K562 (cell line): ENCODE measurements around the gene DDAH2. TPM values are rescaled to one million over a fixed set of nuclear protein-coding genes. Genes with fewer than 3 reads are reported as not detected.
A peak's percentile ranks its signal among the peaks of the same experiment; 100 is the strongest.

ENCODE experiments used
- ARHGAP35 ChIP-seq: fragments of 450-650 bp; IDR thresholded peaks from 2 replicates; pipeline ENCODE4 v1.6.1; 2018; ENCODE audit not compliant: partially characterized antibody
- CBX3 ChIP-seq, 2 experiments: IDR thresholded peaks; 1 replicate in 1 of 2; 2 replicates in 1 of 2; pipeline ENCODE4 v1.6.1; 2012; ENCODE audit warnings: inconsistent platforms in 2 of 2, low read length in 2 of 2, borderline replicate concordance in 1 of 2, control low read depth in 1 of 2
- COPS2 ChIP-seq: fragments of 450-650 bp; conservative IDR thresholded peaks from 2 replicates; pipeline ENCODE4 v1.6.1; 2016; ENCODE audit warnings: mild to moderate bottlenecking, moderate library complexity
- GABPB2 ChIP-seq: fragments of 250-450 bp; sonication (Bioruptor Pico); conservative IDR thresholded peaks from 2 replicates; pipeline ENCODE4 v1.5.1; 2021; ENCODE audit warnings: mild to moderate bottlenecking
- HOMEZ ChIP-seq: fragments of 250-450 bp; sonication (Bioruptor Pico); IDR thresholded peaks from 2 replicates; pipeline ENCODE4 v1.4.0; 2020; ENCODE audit warnings: mild to moderate bottlenecking, moderate library complexity
- KLF16 ChIP-seq: IDR thresholded peaks from 2 replicates; pipeline ENCODE4 v1.6.1; 2016; ENCODE audit warnings: antibody characterized with exemption
- MTF1 ChIP-seq: fragments of 250-450 bp; sonication (Bioruptor Pico); IDR thresholded peaks from 2 replicates; pipeline ENCODE4 v1.9.0; 2021; ENCODE audit warnings: moderate library complexity, mild to moderate bottlenecking, inconsistent platforms, borderline replicate concordance
- NCOA1 ChIP-seq: fragments of 450-650 bp; IDR thresholded peaks from 2 replicates; pipeline ENCODE4 v1.6.1; 2016; ENCODE audit warnings: low read depth
- NCOA6 ChIP-seq: fragments of 450-650 bp; IDR thresholded peaks from 2 replicates; pipeline ENCODE4 v1.6.1; 2017; ENCODE audit warnings: mild to moderate bottlenecking
- NFATC3 ChIP-seq: fragments of 450-650 bp; IDR thresholded peaks from 2 replicates; pipeline ENCODE4 v1.6.1; 2017; ENCODE audit warnings: mild to moderate bottlenecking
- PTBP1 ChIP-seq: fragments of 200-400 bp; formaldehyde crosslinking; IDR thresholded peaks from 2 replicates; pipeline ENCODE4 v1.6.1; 2017; ENCODE audit warnings: low read depth, low read length
- SAP30 ChIP-seq: fragments of 200-600 bp; sonication (generic); IDR thresholded peaks from 2 replicates; pipeline ENCODE4 v1.6.1; 2012; ENCODE audit warnings: borderline replicate concordance, low read depth, mild to moderate bottlenecking, moderate library complexity, low read length, control low read depth, inconsistent platforms; ENCODE audit not compliant: insufficient read depth, poor library complexity, severe bottlenecking
- SRSF9 ChIP-seq: fragments of 200-400 bp; formaldehyde crosslinking; IDR thresholded peaks from 2 replicates; pipeline ENCODE4 v1.6.1; 2017; ENCODE audit warnings: low read depth, low read length, borderline replicate concordance
- TEAD1 ChIP-seq, 2 experiments: fragments of 450-650 bp in 1 of 2; sonication (generic) in 1 of 2; formaldehyde crosslinking; IDR thresholded peaks; 2 replicates each; pipeline versions ENCODE4 v1.4.0 to v1.8.0; 2020 to 2022; ENCODE audit warnings: mild to moderate bottlenecking in 2 of 2, missing genetic modification reagents in 1 of 2
- TRIM28 ChIP-seq: fragments of 450-650 bp; IDR thresholded peaks from 2 replicates; pipeline ENCODE4 v1.6.1; 2017
- XRCC5 ChIP-seq: fragments of 200-400 bp; formaldehyde crosslinking; IDR thresholded peaks from 2 replicates; pipeline ENCODE4 v1.6.1; 2017; ENCODE audit warnings: low read depth, mild to moderate bottlenecking, low read length
- YBX1 ChIP-seq: fragments of 450-650 bp; IDR thresholded peaks from 2 replicates; pipeline ENCODE4 v1.7.1; 2016; ENCODE audit warnings: mild to moderate bottlenecking
- ZNF174 ChIP-seq: fragments of 250-450 bp; sonication (Bioruptor Pico); IDR thresholded peaks from 2 replicates; pipeline ENCODE4 v1.4.0; 2020; ENCODE audit warnings: mild to moderate bottlenecking
- ZNF354B ChIP-seq: fragments of 250-450 bp; sonication (Bioruptor Pico); IDR thresholded peaks from 2 replicates; pipeline ENCODE4 v1.4.0; 2020
- ZNF551 ChIP-seq: fragments of 250-450 bp; sonication (Bioruptor Pico); IDR thresholded peaks from 2 replicates; pipeline ENCODE4 v1.5.0; 2021; ENCODE audit warnings: mild to moderate bottlenecking, moderate library complexity
- ZNF764 ChIP-seq: fragments of 250-450 bp; sonication (Bioruptor Pico); IDR thresholded peaks from 2 replicates; pipeline ENCODE4 v1.4.0; 2020; ENCODE audit warnings: low read depth, mild to moderate bottlenecking, moderate library complexity
- ZNF766 ChIP-seq: fragments of 200-800 bp; sonication (Bioruptor generic); conservative IDR thresholded peaks from 2 replicates; pipeline ENCODE4 v1.6.1; 2016; ENCODE audit warnings: missing genetic modification characterization, missing compliant biosample characterization
- polyA plus RNA-seq, 8 experiments: library from polyadenylated mRNA; depleted of rRNA in 4 of 8; stranded (reverse) in 5 of 8; unstranded in 3 of 8; fragments of >200 nt; fragmentation: Nextera tagmentation in 2 of 8; fragmentation: Illumina TruSeq in 1 of 8; extraction: Ambion mirVana in 2 of 8; extraction: Trizol in 1 of 8; gene quantifications; 2 replicates each; pipeline versions ENCODE4 v1.2.1 to v1.2.3, GENCODE V29; 2011 to 2014; ENCODE audit warnings: inconsistent platforms in 1 of 8, missing spikeins in 1 of 8
- total RNA-seq, 7 experiments: library from RNA; depleted of rRNA in 6 of 7; stranded (reverse); fragments of >200 nt in 6 of 7; fragmentation: Illumina TruSeq in 2 of 7; extraction: Trizol in 2 of 7; gene quantifications; 2 replicates each; pipeline versions ENCODE4 v1.2.1 to v1.2.3, GENCODE V29; 2011 to 2021; ENCODE audit warnings: low replicate concordance in 1 of 7
- TF ChIP-seq, protein P1 (sequence below): fragments of 450-650 bp; formaldehyde crosslinking; IDR thresholded peaks from 2 replicates; pipeline ENCODE4 v1.4.0; 2020; ENCODE audit warnings: mild to moderate bottlenecking, moderate library complexity
- TF ChIP-seq, protein P2 (sequence below): fragments of 450-650 bp; formaldehyde crosslinking; IDR thresholded peaks from 2 replicates; pipeline ENCODE4 v1.4.0; 2022; ENCODE audit warnings: missing genetic modification characterization
- TF ChIP-seq, protein P3 (sequence below): sonication (generic); formaldehyde crosslinking; IDR thresholded peaks from 2 replicates; pipeline ENCODE4 v1.8.0; 2022; ENCODE audit warnings: mild to moderate bottlenecking, missing genetic modification reagents, borderline replicate concordance

Gene DDAH2
- total and polyA plus RNA-seq, 9 of the 15 experiments (the other 6 are each of a cell fraction or from before 2014, with no cell fraction given), result 1.8 to 45.4 (median 21.4) TPM

GRCh38 chr6:31727034-31727716 is 1.9 kb downstream of the DDAH2 start (continued):
- TF ChIP-seq, protein P1, sequence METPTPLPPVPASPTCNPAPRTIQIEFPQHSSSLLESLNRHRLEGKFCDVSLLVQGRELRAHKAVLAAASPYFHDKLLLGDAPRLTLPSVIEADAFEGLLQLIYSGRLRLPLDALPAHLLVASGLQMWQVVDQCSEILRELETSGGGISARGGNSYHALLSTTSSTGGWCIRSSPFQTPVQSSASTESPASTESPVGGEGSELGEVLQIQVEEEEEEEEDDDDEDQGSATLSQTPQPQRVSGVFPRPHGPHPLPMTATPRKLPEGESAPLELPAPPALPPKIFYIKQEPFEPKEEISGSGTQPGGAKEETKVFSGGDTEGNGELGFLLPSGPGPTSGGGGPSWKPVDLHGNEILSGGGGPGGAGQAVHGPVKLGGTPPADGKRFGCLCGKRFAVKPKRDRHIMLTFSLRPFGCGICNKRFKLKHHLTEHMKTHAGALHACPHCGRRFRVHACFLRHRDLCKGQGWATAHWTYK (CRISPR knock-in tag), result peak; percentile 73; the same call in 1 of the 2 replicates
- no peak for TF ChIP-seq ZNF174
- TF ChIP-seq TRIM28, result no peak
- TF ChIP-seq PTBP1, result no peak
- TF ChIP-seq NCOA1, result no peak
- no peak for TF ChIP-seq ZNF766 (CRISPR knock-in tag)
- peak; percentile 48 for TF ChIP-seq SAP30
- TF ChIP-seq MTF1 (CRISPR knock-in tag), result no peak
- no peak for TF ChIP-seq NCOA6
- no peak for TF ChIP-seq ARHGAP35
- 0 out of 2 replicates have a peak, but pooled peaks have one; percentile 47 for TF ChIP-seq ZNF764 (CRISPR knock-in tag)
- no peak for TF ChIP-seq HOMEZ (CRISPR knock-in tag)
- TF ChIP-seq, protein P2, sequence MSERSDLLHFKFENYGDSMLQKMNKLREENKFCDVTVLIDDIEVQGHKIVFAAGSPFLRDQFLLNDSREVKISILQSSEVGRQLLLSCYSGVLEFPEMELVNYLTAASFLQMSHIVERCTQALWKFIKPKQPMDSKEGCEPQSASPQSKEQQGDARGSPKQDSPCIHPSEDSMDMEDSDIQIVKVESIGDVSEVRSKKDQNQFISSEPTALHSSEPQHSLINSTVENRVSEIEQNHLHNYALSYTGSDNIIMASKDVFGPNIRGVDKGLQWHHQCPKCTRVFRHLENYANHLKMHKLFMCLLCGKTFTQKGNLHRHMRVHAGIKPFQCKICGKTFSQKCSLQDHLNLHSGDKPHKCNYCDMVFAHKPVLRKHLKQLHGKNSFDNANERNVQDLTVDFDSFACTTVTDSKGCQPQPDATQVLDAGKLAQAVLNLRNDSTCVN, result no peak
- no peak for TF ChIP-seq CBX3 (IDR thresholded peaks at IDR 0.05; ENCODE audit: borderline replicate concordance in 1 of 2, low read length in 2 of 2)
- TF ChIP-seq SRSF9, result no peak
- TF ChIP-seq XRCC5, result no peak
- TF ChIP-seq YBX1, result no peak
- TF ChIP-seq ZNF354B, result no peak
- no peak for TF ChIP-seq KLF16
- no peak for TF ChIP-seq ZNF551 (CRISPR knock-in tag)
- TF ChIP-seq, protein P3, sequence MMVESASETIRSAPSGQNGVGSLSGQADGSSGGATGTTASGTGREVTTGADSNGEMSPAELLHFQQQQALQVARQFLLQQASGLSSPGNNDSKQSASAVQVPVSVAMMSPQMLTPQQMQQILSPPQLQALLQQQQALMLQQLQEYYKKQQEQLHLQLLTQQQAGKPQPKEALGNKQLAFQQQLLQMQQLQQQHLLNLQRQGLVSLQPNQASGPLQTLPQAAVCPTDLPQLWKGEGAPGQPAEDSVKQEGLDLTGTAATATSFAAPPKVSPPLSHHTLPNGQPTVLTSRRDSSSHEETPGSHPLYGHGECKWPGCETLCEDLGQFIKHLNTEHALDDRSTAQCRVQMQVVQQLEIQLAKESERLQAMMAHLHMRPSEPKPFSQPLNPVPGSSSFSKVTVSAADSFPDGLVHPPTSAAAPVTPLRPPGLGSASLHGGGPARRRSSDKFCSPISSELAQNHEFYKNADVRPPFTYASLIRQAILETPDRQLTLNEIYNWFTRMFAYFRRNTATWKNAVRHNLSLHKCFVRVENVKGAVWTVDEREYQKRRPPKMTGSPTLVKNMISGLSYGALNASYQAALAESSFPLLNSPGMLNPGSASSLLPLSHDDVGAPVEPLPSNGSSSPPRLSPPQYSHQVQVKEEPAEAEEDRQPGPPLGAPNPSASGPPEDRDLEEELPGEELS (CRISPR knock-in tag), result no peak
- TF ChIP-seq NFATC3, result no peak
- no peak for TF ChIP-seq GABPB2 (CRISPR knock-in tag)
- TF ChIP-seq TEAD1 (CRISPR knock-in tag; IDR thresholded peaks at IDR 0.05), result no peak
- TF ChIP-seq COPS2, result no peak
